ENCODE data around the gene NSMCE3. TPM values are rescaled to one million over a fixed set of nuclear protein-coding genes. Genes with fewer than 3 reads are reported as not detected.
"Not testable (repeated sequence)": the region's sequence is repeated elsewhere in the genome, so short reads cannot be mapped to it uniquely, and the experiment has no call there.

The NSMCE3 gene
- total and polyA plus RNA-seq, 2 donors: 9.5 to 10.9 TPM

DNA sequence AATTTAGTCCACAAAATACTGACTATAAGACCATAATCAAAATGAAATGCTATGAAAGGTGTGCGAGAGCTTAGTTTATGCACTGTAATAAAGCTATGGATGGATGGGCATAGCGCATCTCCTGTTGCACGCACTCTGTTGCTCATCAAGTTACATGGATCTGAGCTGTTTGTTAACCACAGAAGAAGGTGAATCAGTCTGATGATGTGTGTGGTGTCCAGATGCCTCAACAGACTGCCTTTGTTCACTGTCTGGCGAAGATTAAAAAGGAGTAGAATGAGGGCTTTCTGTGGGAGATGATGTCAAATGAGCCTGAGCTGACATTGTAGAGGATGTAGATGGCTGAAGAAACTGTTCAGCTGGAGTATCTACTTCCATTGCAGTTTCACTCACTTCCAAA, 36.1 kb downstream of the NSMCE3 start:
- Histone ChIP-seq H3K27ac (ENCODE audit: low read depth in 1 of 2, low read length in 1 of 2) (no peak overlapping the region), H3K9me3 (ENCODE audit: control insufficient read depth in 2 of 2, insufficient read depth in 1 of 2, low read length in 1 of 2) (no peaks in the 10 kb centered on the region), H3K4me3 (ENCODE audit: low read length in 2 of 2) (no peak overlapping the region), H3K4me1 (ENCODE audit: control insufficient read depth in 2 of 2, insufficient read depth in 2 of 2, low read length in 2 of 2) (no peaks in the 10 kb centered on the region), H3K36me3 (ENCODE audit: control insufficient read depth in 2 of 2, insufficient read depth in 2 of 2, low read length in 1 of 2) (no peaks in the 10 kb centered on the region), H3K27me3 (ENCODE audit: control insufficient read depth in 2 of 2, insufficient read depth in 1 of 2, low read length in 1 of 2) (no peaks in the 10 kb centered on the region)
- no peak for DNase-seq (ENCODE audit: low read depth in 6 of 9, low spot score in 9 of 9)
- WGBS: 92% methylated on average over 4 of the region's 4 CpGs

DNA sequence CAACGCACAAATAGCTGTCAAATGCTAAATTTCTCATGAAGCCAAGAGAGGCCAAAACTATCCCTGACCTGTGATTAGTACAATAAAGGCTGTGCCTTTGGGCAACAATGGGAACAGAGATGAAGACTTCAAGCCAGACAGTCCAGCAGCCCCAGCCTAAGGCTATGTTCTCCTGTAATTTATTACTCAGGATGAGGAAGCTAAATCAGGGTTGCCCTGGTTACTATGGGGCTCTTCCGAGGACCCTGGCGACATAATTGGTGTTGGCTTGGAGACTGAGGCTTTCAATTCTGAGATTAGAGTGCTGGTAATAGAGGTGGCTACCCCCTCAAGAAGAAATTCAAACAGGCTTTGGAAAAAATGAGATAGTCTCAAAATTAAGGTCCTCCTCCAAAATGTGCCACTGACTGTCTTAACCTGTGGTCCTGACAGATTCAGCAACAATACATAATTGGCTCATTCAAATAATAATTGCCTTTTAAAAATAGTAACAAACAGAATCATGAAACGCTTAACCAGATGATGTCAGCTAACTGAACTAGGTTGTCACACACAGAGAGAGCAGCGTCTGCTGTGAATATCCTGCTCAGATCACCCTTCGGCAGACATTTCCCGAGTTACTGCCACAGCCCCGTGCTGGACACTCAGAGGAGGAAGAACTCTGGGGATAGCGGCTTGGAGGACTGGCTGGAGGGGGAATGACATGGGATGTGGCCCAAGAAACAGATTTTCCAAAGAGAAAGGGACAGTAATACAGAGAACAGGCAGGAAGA, 43.0 kb downstream of the NSMCE3 start:
- H3K9me3 ChIP-seq (ENCODE audit: control insufficient read depth in 2 of 2, insufficient read depth in 1 of 2, low read length in 1 of 2): no peaks in the 10 kb centered on the region
- H3K4me3 ChIP-seq (ENCODE audit: low read length in 2 of 2): no peak overlapping the region
- no peaks in the 10 kb centered on the region for H3K4me1 ChIP-seq (ENCODE audit: control insufficient read depth in 2 of 2, insufficient read depth in 2 of 2, low read length in 2 of 2)
- no peaks in the 10 kb centered on the region for H3K36me3 ChIP-seq (ENCODE audit: control insufficient read depth in 2 of 2, insufficient read depth in 2 of 2, low read length in 1 of 2)
- H3K27me3 ChIP-seq (ENCODE audit: control insufficient read depth in 2 of 2, insufficient read depth in 1 of 2, low read length in 1 of 2): peaks cover 0 to 2% of the 10 kb centered on the region in 2 donors
- H3K27ac ChIP-seq (ENCODE audit: low read depth in 1 of 2, low read length in 1 of 2): no peak overlapping the region
- 50% methylated on average over 9 of the region's 9 CpGs for WGBS
- no peak for DNase-seq (ENCODE audit: low read depth in 6 of 9, low spot score in 9 of 9)

DNA sequence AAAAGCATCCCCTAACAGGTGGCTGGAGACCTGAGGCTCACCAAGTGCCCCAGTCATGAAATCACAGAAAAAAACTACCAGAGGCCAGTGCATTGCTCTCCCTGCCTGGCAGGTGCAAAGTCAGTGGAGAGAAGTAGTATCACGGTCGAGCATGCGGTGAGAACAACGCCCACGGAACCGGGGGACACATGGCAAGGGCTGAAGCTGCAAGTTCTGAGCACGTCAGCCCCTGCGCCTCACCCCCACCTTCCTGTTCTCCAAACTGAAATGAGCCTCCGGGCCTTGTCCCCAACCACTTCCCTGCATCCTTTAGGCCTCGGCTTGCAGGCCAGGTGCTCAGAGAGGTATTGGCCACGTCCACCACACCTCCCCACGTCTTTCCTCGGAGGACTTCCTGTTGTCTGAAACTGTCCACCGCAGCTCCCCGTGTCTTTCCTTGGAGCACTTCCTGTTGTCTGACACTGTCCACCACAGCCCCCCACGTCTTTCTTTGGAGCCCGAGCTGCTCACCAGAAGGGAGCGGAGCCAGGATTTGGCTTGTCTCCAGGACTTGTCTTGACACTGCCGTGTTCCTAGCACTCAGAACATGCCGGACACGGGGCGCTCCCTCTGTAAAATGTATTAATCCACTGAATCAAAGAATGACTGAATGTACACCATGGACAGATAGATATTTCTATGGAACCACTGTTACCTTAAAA, 43.9 kb downstream of the NSMCE3 start:
- Histone ChIP-seq H3K4me1 (ENCODE audit: control insufficient read depth in 2 of 2, insufficient read depth in 2 of 2, low read length in 2 of 2) (no peaks in the 10 kb centered on the region), H3K9me3 (ENCODE audit: control insufficient read depth in 2 of 2, insufficient read depth in 1 of 2, low read length in 1 of 2) (no peaks in the 10 kb centered on the region), H3K27me3 (ENCODE audit: control insufficient read depth in 2 of 2, insufficient read depth in 1 of 2, low read length in 1 of 2) (peaks cover 0 to 2% of the 10 kb centered on the region in 2 donors), H3K36me3 (ENCODE audit: control insufficient read depth in 2 of 2, insufficient read depth in 2 of 2, low read length in 1 of 2) (no peaks in the 10 kb centered on the region), H3K4me3 (ENCODE audit: low read length in 2 of 2) (no peak overlapping the region), H3K27ac (ENCODE audit: low read depth in 1 of 2, low read length in 1 of 2) (no peak overlapping the region)
- DNase-seq (ENCODE audit: low read depth in 6 of 9, low spot score in 9 of 9): no peak
- 76% methylated on average over 22 of the region's 22 CpGs for WGBS

DNA sequence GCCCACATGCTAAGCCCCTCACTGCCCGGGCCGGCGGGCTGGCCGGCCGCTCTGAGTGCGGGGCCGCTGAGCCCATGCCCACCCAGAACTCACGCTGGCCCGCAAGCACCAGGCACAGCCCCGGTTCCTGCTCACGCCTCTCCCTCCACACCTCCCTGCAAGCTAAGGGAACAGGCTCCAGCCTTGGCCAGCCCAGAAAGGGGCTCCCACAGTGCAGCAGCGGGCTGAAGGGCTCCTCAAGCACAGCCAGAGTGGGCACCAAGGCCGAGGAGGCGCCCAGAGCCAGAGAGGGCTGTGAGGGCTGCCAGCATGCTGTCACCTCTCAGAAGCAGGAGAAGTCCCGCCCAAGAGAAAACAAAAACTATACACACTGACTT, 44.6 kb downstream of the NSMCE3 start:
- H3K9me3 ChIP-seq (ENCODE audit: control insufficient read depth in 2 of 2, insufficient read depth in 1 of 2, low read length in 1 of 2); DNase-seq (ENCODE audit: low read depth in 6 of 9, low spot score in 9 of 9); H3K4me1 ChIP-seq (ENCODE audit: control insufficient read depth in 2 of 2, insufficient read depth in 2 of 2, low read length in 2 of 2); H3K36me3 ChIP-seq (ENCODE audit: control insufficient read depth in 2 of 2, insufficient read depth in 2 of 2, low read length in 1 of 2); H3K27me3 ChIP-seq (ENCODE audit: control insufficient read depth in 2 of 2, insufficient read depth in 1 of 2, low read length in 1 of 2); H3K27ac ChIP-seq (ENCODE audit: low read depth in 1 of 2, low read length in 1 of 2); H3K4me3 ChIP-seq (ENCODE audit: low read length in 2 of 2): not testable (repeated sequence)
- WGBS: 96% methylated on average over 15 of the region's 15 CpGs

DNA sequence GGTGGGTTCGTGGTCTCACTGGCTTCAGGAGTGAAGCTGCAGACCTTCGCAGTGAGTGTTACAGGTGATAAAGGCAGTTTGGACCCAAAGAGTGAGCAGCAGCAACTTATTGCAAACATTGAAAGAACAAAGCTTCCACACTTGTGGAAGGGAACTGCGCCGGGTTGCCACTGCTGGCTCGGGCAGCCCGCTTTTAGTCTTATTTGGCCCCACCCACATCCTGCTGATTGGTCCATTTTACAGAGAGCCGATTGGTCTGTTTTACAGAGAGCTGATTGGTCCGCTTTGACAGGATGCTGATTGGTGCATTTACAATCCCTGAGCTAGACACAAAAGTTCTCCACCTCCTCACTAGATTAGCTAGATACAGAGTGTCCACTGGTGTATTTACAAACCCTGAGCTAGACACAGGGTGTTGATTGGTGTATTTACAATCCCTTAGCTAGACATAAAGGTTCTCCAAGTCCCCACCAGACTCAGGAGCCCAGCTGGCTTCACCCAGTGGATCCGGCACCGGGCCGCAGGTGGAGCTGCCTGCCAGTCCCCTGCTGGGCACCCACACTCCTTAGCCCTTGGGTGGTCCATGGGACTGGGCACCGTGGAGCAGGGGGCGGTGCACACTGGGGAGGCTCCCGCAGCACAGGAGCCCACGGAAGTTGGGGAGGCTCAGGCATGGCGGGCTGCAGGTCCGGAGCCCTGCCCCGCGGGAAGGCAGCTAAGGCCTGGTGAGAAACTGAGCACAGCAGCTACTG, 45.2 kb downstream of the NSMCE3 start:
- not testable (repeated sequence) for H3K4me3 ChIP-seq (ENCODE audit: low read length in 2 of 2); DNase-seq (ENCODE audit: low read depth in 6 of 9, low spot score in 9 of 9); H3K27ac ChIP-seq (ENCODE audit: low read depth in 1 of 2, low read length in 1 of 2); H3K4me1 ChIP-seq (ENCODE audit: control insufficient read depth in 2 of 2, insufficient read depth in 2 of 2, low read length in 2 of 2); H3K36me3 ChIP-seq (ENCODE audit: control insufficient read depth in 2 of 2, insufficient read depth in 2 of 2, low read length in 1 of 2); H3K9me3 ChIP-seq (ENCODE audit: control insufficient read depth in 2 of 2, insufficient read depth in 1 of 2, low read length in 1 of 2); H3K27me3 ChIP-seq (ENCODE audit: control insufficient read depth in 2 of 2, insufficient read depth in 1 of 2, low read length in 1 of 2)
- 97% methylated on average over 19 of the region's 19 CpGs for WGBS

DNA sequence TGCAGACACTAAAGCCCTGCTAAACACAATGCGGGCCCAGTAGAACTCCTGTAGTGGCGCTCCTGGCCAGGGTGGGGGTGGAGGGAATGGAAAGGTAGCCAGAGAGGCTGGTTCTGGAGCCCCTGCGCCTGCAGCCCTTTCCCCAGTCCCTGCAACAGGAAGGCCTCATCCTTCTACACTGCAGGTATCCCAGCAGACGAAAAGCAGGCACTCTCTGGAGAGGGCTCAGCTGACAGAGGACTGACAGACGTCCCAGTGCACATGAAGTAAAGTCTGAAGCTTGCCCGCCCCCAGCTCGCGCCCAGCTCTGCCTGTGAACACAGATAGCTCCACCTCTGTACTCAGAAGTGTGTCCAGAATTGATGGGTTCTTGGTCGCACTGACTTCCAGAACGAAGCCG, 46.0 kb downstream of the NSMCE3 start:
- Histone ChIP-seq H3K4me3 (ENCODE audit: low read length in 2 of 2) (no peak overlapping the region), H3K9me3 (ENCODE audit: control insufficient read depth in 2 of 2, insufficient read depth in 1 of 2, low read length in 1 of 2) (no peaks in the 10 kb centered on the region), H3K4me1 (ENCODE audit: control insufficient read depth in 2 of 2, insufficient read depth in 2 of 2, low read length in 2 of 2) (no peaks in the 10 kb centered on the region), H3K27me3 (ENCODE audit: control insufficient read depth in 2 of 2, insufficient read depth in 1 of 2, low read length in 1 of 2) (peaks cover 0 to 2% of the 10 kb centered on the region in 2 donors), H3K27ac (ENCODE audit: low read depth in 1 of 2, low read length in 1 of 2) (no peak overlapping the region), H3K36me3 (ENCODE audit: control insufficient read depth in 2 of 2, insufficient read depth in 2 of 2, low read length in 1 of 2) (no peaks in the 10 kb centered on the region)
- 95% methylated on average over 11 of the region's 11 CpGs for WGBS
- DNase-seq (ENCODE audit: low read depth in 6 of 9, low spot score in 9 of 9): no peak

DNA sequence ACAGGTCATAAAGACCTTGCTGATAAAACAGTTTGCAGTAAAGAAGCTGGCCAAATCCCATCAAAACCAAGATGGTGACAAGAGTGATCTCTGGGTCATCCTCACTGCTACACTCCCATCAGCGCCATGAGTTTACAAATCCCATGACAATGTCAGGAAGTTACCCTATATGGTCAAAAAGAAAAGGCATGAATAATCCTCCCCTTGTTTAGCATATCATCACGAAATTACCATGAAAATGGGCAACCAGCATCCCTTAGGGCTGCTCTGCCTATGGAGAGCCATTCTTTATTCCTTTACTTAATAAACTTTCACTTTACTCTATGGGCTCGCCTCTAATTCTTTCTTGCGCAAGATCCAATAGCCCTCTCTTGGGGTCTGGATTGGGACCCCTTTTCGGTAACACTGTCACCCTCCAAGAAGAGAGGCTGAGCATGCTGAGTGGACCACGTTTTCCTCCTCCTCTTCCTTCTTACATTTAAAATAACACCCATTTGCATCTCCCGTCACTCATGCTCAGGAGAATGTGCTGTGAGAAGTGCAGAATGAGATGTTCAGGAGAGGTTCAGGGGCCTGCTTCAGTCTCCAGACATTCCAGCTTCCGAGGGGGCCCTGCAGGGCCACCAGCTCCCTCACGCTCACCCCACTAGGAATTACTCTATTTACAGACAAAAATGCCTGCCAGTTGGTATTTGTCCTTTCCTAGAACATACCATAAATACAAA, 47.3 kb downstream of the NSMCE3 start:
- DNase-seq (ENCODE audit: low read depth in 6 of 9, low spot score in 9 of 9): no peak
- H3K27me3 ChIP-seq (ENCODE audit: control insufficient read depth in 2 of 2, insufficient read depth in 1 of 2, low read length in 1 of 2): peaks cover 0 to 2% of the 10 kb centered on the region in 2 donors
- H3K4me3 ChIP-seq (ENCODE audit: low read length in 2 of 2): no peak overlapping the region
- H3K36me3 ChIP-seq (ENCODE audit: control insufficient read depth in 2 of 2, insufficient read depth in 2 of 2, low read length in 1 of 2): no peaks in the 10 kb centered on the region
- no peaks in the 10 kb centered on the region for H3K9me3 ChIP-seq (ENCODE audit: control insufficient read depth in 2 of 2, insufficient read depth in 1 of 2, low read length in 1 of 2)
- H3K4me1 ChIP-seq (ENCODE audit: control insufficient read depth in 2 of 2, insufficient read depth in 2 of 2, low read length in 2 of 2): no peaks in the 10 kb centered on the region
- no peak overlapping the region for H3K27ac ChIP-seq (ENCODE audit: low read depth in 1 of 2, low read length in 1 of 2)
- 90% methylated on average over 9 of the region's 9 CpGs for WGBS

DNA sequence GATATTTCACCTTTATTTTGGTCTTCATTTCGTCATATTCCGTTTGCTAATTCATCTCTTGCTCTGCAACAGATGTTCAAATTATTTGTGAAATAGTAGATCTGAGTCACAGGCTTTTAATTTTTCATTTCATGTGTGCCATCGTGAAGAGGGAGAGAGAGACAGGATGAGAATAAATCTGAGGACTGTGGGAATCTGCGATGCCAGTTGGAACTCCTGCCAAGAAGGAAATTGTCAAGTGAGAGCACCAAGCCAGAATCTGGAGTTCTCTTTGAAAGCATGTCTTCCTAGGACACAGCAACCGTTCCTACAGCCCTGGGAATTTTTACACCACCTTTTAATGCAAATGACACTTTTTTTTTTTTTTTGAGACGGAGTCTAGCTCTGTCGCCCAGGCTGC, 48.8 kb downstream of the NSMCE3 start:
- Histone ChIP-seq H3K4me1 (ENCODE audit: control insufficient read depth in 2 of 2, insufficient read depth in 2 of 2, low read length in 2 of 2) (no peaks in the 10 kb centered on the region), H3K4me3 (ENCODE audit: low read length in 2 of 2) (no peak overlapping the region), H3K27ac (ENCODE audit: low read depth in 1 of 2, low read length in 1 of 2) (no peak overlapping the region), H3K27me3 (ENCODE audit: control insufficient read depth in 2 of 2, insufficient read depth in 1 of 2, low read length in 1 of 2) (no peaks in the 10 kb centered on the region), H3K36me3 (ENCODE audit: control insufficient read depth in 2 of 2, insufficient read depth in 2 of 2, low read length in 1 of 2) (no peaks in the 10 kb centered on the region), H3K9me3 (ENCODE audit: control insufficient read depth in 2 of 2, insufficient read depth in 1 of 2, low read length in 1 of 2) (no peaks in the 10 kb centered on the region)
- WGBS: 94% methylated on average over 7 of the region's 7 CpGs
- no peak for DNase-seq (ENCODE audit: low read depth in 6 of 9, low spot score in 9 of 9)

Measured in thymus (tissue), 11 donors.